B cell (primary cell): Measurements from ENCODE around the gene ANTXR1. TPM values are rescaled to one million over a fixed set of nuclear protein-coding genes. Genes with fewer than 3 reads are reported as not detected.

Experiments used
- ATAC-seq: fragments of 200-7000 bp; cut with Tn5 transposase; one replicate; pipeline ENCODE4 v1.10.0; 2021; ENCODE audit warnings: low read depth, mild to moderate bottlenecking, moderate number of reproducible peaks, moderate library complexity
- CTCF ChIA-PET: fragments of 350-600 bp; sonication (Branson Sonifier 250); formaldehyde crosslinking; loops from one replicate; lab custom pipeline; 2021; ENCODE audit warnings: antibody characterized with exemption, inconsistent platforms; lab: Charles Lee
- POLR2A ChIA-PET: fragments of 350-600 bp; sonication (Branson Sonifier 250); formaldehyde crosslinking; loops from one replicate; lab custom pipeline; 2021; ENCODE audit warnings: antibody characterized with exemption; lab: Charles Lee
- DNase-seq: peaks from one replicate; pipeline ENCODE4 v3.0.0; 2013
- H2AFZ ChIP-seq: 2 replicates; pipeline ENCODE4 v1.6.1; 2012; ENCODE audit warnings: mild to moderate bottlenecking, low read depth, low read length; ENCODE audit not compliant: insufficient read depth, poor library complexity, severe bottlenecking
- H3K27ac ChIP-seq, 2 donors: 1 replicate in 1 of 2; 2 replicates in 1 of 2; pipeline ENCODE4 v1.5.1; 2012 to 2013; ENCODE audit warnings: low read length in 2 of 2, mild to moderate bottlenecking in 2 of 2, moderate library complexity in 1 of 2
- H3K27me3 ChIP-seq, 4 experiments: fragments of 200-600 bp in 1 of 4; sonication (generic) in 1 of 4; replicated peaks in 1 of 4; 1 replicate in 2 of 4; 2 replicates in 2 of 4; pipeline versions ENCODE4 v1.6.1 to v1.7.0; 2013 to 2016; ENCODE audit warnings: low read length in 3 of 4, mild to moderate bottlenecking in 2 of 4, mixed read lengths in 1 of 4, moderate library complexity in 1 of 4; ENCODE audit not compliant: insufficient read depth in 4 of 4, control insufficient read depth in 3 of 4; ENCODE audit errors: control extremely low read depth in 1 of 4
- H3K36me3 ChIP-seq, 2 experiments: replicated peaks in 1 of 2; 1 replicate in 1 of 2; 2 replicates in 1 of 2; pipeline versions ENCODE4 v1.6.1 to v1.7.1; 2013; ENCODE audit warnings: low read length in 1 of 2; ENCODE audit not compliant: insufficient read depth in 2 of 2, control insufficient read depth in 1 of 2; ENCODE audit errors: control extremely low read depth in 1 of 2, extremely low read depth in 1 of 2
- H3K4me1 ChIP-seq, 2 donors: fragments of 200-600 bp in 1 of 2; sonication (generic) in 1 of 2; 1 replicate in 1 of 2; 2 replicates in 1 of 2; pipeline versions ENCODE4 v1.5.1 to v1.6.1; 2013 to 2017; ENCODE audit warnings: low read length in 2 of 2; ENCODE audit not compliant: control insufficient read depth in 2 of 2, insufficient read depth in 2 of 2
- H3K4me2 ChIP-seq: replicated peaks from 2 replicates; pipeline ENCODE3; 2012; ENCODE audit warnings: mild to moderate bottlenecking, low read depth, low read length; ENCODE audit not compliant: poor library complexity, severe bottlenecking
- H3K4me3 ChIP-seq, 5 experiments: fragments of 200-600 bp in 1 of 5; sonication (generic) in 1 of 5; 1 replicate in 3 of 5; 2 replicates in 2 of 5; pipeline versions ENCODE4 v1.5.1 to v1.7.0; 2011 to 2016; ENCODE audit warnings: low read length in 4 of 5, mild to moderate bottlenecking in 4 of 5, low read depth in 2 of 5, control low read depth in 1 of 5, moderate library complexity in 1 of 5; ENCODE audit not compliant: insufficient read depth in 1 of 5; ENCODE audit errors: control extremely low read depth in 1 of 5, extremely low read depth in 1 of 5
- H3K79me2 ChIP-seq: fragments of 200-600 bp; sonication (generic); one replicate; pipeline ENCODE4 v1.6.0; 2016; ENCODE audit warnings: low read length; ENCODE audit not compliant: control insufficient read depth, insufficient read depth
- H3K9ac ChIP-seq: fragments of 200-600 bp; sonication (generic); 2 replicates; pipeline ENCODE4 v1.6.1; 2017; ENCODE audit warnings: mild to moderate bottlenecking, low read length, moderate library complexity
- H3K9me3 ChIP-seq, 3 donors: one replicate each; pipeline versions ENCODE4 v1.6.1 to v1.7.1; 2013; ENCODE audit warnings: low read length in 2 of 3; ENCODE audit not compliant: control insufficient read depth in 2 of 3, insufficient read depth in 1 of 3; ENCODE audit errors: control extremely low read depth in 1 of 3
- H4K20me1 ChIP-seq: 2 replicates; pipeline ENCODE4 v1.6.0; 2012; ENCODE audit warnings: mild to moderate bottlenecking, low read length; ENCODE audit not compliant: insufficient read depth, control insufficient read depth, poor library complexity, severe bottlenecking
- H3K27ac Mint-ChIP-seq: one replicate; pipeline ENCODE4 v1.8.0; 2021; ENCODE audit warnings: mixed read lengths
- H3K27me3 Mint-ChIP-seq: one replicate; pipeline ENCODE4 v1.8.0; 2021; ENCODE audit warnings: mixed read lengths
- H3K4me1 Mint-ChIP-seq: one replicate; pipeline ENCODE4 v1.8.0; 2021; ENCODE audit warnings: mixed read lengths
- H3K4me3 Mint-ChIP-seq: one replicate; pipeline ENCODE4 v1.8.0; 2021; ENCODE audit warnings: mixed read lengths
- H3K9me3 Mint-ChIP-seq: one replicate; pipeline ENCODE4 v1.8.0; 2022; ENCODE audit warnings: mixed read lengths; ENCODE audit not compliant: insufficient read depth
- EZH2 ChIP-seq: IDR thresholded peaks from 2 replicates; pipeline ENCODE4 v1.6.1; 2012; ENCODE audit warnings: borderline replicate concordance, low read depth, mild to moderate bottlenecking, moderate library complexity, low read length; ENCODE audit not compliant: insufficient read depth, poor library complexity, severe bottlenecking
- WGBS: methylation state at CpG from one replicate; pipeline ENCODE4 v1.1.5; 2013; ENCODE audit warnings: missing lambda C conversion rate; ENCODE audit not compliant: insufficient coverage; 5-methylcytosine and 5-hydroxymethylcytosine counted together
- intact Hi-C: fragments of 100-400 bp; cut with micrococcal nuclease; formaldehyde crosslinking; loops from one replicate; pipeline ENCODE4 v1.10.0; 2022
- polyA plus RNA-seq: library from polyadenylated mRNA; depleted of rRNA; stranded (reverse); fragments of >200 nt; gene quantifications from 2 replicates; pipeline ENCODE4 v1.2.3, GENCODE V29; 2012
- total RNA-seq, 2 donors: library from RNA; stranded (reverse); fragments of 120-200 nt in 1 of 2; gene quantifications; 1 replicate in 1 of 2; 2 replicates in 1 of 2; pipeline versions ENCODE4 v1.2.3 to v1.2.4, GENCODE V29; 2013 to 2022
- TF ChIP-seq, protein P1 (sequence below): fragments of 200-600 bp; IDR thresholded peaks from one replicate; pipeline ENCODE4 v1.8.0; 2022; ENCODE audit warnings: antibody characterized with exemption, mild to moderate bottlenecking

Gene ANTXR1
- total and polyA plus RNA-seq, 2 donors (not counting 1 experiment from before 2014, with no cell fraction given): not detected

DNA sequence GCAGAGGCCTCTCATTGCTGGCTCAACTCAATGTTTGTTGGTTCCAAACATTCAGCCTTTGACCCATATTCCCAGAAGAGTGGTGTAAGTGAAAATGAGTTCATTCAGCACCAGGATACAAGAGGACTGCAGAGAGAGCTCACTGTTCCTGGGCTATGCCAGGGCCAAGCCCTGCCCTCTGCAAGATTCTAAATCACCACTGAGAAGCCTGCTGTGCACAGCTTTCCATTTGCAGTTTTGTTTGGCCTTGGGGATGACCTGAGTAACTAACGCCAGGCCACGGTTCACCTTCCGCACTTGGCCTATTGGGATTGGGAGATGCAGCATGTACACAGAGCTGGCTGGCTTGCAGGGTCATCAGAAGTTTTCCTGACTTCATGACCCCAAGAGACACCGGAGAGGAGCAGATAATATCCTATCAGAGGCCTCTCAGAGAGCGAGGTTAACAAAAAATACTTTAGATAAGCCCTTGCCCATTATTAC is 25.9 kb upstream of the ANTXR1 start:
- no peaks in the 10 kb centered on the region for H3K4me1 Mint-ChIP-seq
- 91% methylated on average over 4 of the region's 5 CpGs for WGBS

DNA sequence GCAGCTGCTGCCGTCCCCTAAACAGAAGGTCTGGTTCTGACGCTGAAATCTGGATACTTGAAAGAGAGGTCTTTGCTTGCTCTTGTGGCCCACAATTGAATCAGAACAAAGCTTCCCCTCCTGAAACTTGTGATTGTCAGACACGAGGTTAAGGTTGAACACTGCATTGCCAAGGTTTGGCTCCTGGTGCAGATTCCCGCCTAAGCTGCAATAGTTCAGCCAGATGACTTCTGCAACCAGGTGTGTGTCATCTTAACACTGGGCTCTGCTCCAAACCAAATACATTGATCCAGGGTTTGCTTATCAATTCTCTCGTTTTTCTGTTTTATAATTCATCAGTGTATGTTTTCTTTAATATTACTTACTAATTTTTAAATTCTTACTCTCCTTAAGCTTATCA is 23.9 kb upstream of the ANTXR1 start:
- Mint-ChIP-seq H3K27me3 (peaks cover 18% of the 10 kb centered on the region), H3K27ac (no peak overlapping the region), H3K4me3 (no peak overlapping the region), H3K4me1 (no peaks in the 10 kb centered on the region), H3K9me3 (no peaks in the 10 kb centered on the region)
- ChIA-PET POLR2A (no interaction called here), CTCF (no interaction called here)
- Histone ChIP-seq H2AFZ (no peak overlapping the region), H3K79me2 (no peaks in the 10 kb centered on the region), H3K36me3 (no peaks in the 10 kb centered on the region), H3K9me3 (no peaks in the 10 kb centered on the region), H3K4me1 (no peaks in the 10 kb centered on the region), H3K4me2 (no peak overlapping the region), H4K20me1 (no peaks in the 10 kb centered on the region), H3K9ac (no peak overlapping the region), H3K27me3 (peaks cover 0 to 4% (median 0%) of the 10 kb centered on the region in 4 experiments), H3K4me3 (no peak overlapping the region), H3K27ac (no peak overlapping the region)
- ATAC-seq: no peak
- intact Hi-C loops: no loop called here
- DNase-seq: no peak
- TF ChIP-seq, protein P1, sequence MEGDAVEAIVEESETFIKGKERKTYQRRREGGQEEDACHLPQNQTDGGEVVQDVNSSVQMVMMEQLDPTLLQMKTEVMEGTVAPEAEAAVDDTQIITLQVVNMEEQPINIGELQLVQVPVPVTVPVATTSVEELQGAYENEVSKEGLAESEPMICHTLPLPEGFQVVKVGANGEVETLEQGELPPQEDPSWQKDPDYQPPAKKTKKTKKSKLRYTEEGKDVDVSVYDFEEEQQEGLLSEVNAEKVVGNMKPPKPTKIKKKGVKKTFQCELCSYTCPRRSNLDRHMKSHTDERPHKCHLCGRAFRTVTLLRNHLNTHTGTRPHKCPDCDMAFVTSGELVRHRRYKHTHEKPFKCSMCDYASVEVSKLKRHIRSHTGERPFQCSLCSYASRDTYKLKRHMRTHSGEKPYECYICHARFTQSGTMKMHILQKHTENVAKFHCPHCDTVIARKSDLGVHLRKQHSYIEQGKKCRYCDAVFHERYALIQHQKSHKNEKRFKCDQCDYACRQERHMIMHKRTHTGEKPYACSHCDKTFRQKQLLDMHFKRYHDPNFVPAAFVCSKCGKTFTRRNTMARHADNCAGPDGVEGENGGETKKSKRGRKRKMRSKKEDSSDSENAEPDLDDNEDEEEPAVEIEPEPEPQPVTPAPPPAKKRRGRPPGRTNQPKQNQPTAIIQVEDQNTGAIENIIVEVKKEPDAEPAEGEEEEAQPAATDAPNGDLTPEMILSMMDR: no peak
- no peak for TF ChIP-seq EZH2
- 51% methylated on average over 4 of the region's 5 CpGs for WGBS

More for the DNA sequence above, 25.9 kb upstream of the ANTXR1 start:
- H3K27ac Mint-ChIP-seq: no peak overlapping the region
- Histone ChIP-seq H3K4me3 (no peak overlapping the region), H3K4me1 (no peaks in the 10 kb centered on the region), H3K9ac (no peak overlapping the region), H3K36me3 (no peaks in the 10 kb centered on the region), H2AFZ (no peak overlapping the region), H3K4me2 (no peak overlapping the region), H3K27me3 (peaks cover 0 to 4% (median 0%) of the 10 kb centered on the region in 4 experiments), H3K79me2 (no peaks in the 10 kb centered on the region), H3K27ac (no peak overlapping the region), H3K9me3 (no peaks in the 10 kb centered on the region), H4K20me1 (no peaks in the 10 kb centered on the region)
- H3K9me3 Mint-ChIP-seq: no peaks in the 10 kb centered on the region
- ATAC-seq (no peak), DNase-seq (no peak)
- H3K27me3 Mint-ChIP-seq: peaks cover 20% of the 10 kb centered on the region
- POLR2A ChIA-PET: no interaction called here
- TF ChIP-seq, protein P1: no peak
- TF ChIP-seq EZH2: no peak
- H3K4me3 Mint-ChIP-seq: no peak overlapping the region
- CTCF ChIA-PET: no interaction called here
- intact Hi-C loops: no loop called here
